DND-41 (cell line): ENCODE results near the gene UCK2.

ENCODE experiments used
- EZH2 ChIP-seq: IDR thresholded peaks from 3 replicates; pipeline ENCODE4 v1.6.1; 2012; ENCODE audit warnings: borderline replicate concordance, low read depth, mild to moderate bottlenecking, moderate library complexity, low read length, inconsistent platforms; ENCODE audit not compliant: severe bottlenecking
- TF ChIP-seq, protein P1 (sequence below): IDR thresholded peaks from 2 replicates; pipeline ENCODE4 v1.5.1; 2012; ENCODE audit warnings: borderline replicate concordance, low read length, moderate library complexity, mild to moderate bottlenecking; ENCODE audit not compliant: poor library complexity, severe bottlenecking; ENCODE audit errors: extremely low read depth

DNA sequence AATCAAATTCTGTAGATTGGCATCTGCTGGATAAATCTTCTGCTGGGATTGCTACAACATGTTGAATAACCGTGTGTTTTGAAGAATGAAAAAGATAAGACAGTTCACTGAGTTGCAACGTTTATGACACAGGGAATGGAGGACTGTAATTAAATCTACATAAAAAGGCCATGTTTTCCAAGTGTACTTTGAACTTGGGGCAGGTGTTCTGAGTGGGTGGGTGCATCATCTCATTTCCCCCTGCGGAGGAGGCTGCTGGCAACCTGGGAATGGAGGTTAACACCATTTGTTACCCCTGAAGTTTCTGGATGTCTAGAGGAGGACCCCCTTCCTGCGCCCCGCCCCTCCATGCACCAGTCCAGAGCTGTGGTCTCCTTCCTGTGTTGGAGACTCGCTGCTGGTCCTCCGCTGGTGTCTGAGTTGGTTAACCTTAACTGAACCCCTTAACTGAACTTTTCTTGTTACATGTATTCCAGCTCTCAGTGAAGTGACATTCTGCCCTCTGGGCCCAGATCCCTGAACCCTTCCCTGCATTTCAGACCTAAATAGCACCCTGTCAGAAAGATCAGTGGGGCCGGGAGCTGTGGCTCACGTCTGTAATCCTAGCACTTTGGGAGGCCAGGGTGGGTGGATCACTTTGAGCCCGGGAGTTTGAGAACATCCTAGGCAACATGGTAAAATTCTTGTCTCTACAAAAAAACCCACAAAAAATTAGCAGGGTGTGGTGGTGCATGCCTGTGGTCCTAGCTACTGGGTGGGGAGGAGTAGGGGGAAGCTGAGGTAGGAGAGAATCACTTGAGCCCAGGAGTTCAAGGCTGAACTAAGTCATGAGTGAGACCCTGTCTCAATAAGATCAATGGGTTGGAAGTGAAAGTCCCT lies 31.8 kb downstream of the UCK2 start:
- TF ChIP-seq, protein P1, sequence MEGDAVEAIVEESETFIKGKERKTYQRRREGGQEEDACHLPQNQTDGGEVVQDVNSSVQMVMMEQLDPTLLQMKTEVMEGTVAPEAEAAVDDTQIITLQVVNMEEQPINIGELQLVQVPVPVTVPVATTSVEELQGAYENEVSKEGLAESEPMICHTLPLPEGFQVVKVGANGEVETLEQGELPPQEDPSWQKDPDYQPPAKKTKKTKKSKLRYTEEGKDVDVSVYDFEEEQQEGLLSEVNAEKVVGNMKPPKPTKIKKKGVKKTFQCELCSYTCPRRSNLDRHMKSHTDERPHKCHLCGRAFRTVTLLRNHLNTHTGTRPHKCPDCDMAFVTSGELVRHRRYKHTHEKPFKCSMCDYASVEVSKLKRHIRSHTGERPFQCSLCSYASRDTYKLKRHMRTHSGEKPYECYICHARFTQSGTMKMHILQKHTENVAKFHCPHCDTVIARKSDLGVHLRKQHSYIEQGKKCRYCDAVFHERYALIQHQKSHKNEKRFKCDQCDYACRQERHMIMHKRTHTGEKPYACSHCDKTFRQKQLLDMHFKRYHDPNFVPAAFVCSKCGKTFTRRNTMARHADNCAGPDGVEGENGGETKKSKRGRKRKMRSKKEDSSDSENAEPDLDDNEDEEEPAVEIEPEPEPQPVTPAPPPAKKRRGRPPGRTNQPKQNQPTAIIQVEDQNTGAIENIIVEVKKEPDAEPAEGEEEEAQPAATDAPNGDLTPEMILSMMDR: no peak
- no peak for TF ChIP-seq EZH2
